GM23248 (cell line): ENCODE results near the gene CABP7.

Experiments used
- EZH2 ChIP-seq: fragments of 200-600 bp; sonication (generic); IDR thresholded peaks from 2 replicates; pipeline ENCODE4 v1.6.1; 2018; ENCODE audit warnings: antibody characterized with exemption, mild to moderate bottlenecking; ENCODE audit not compliant: insufficient read depth, poor library complexity, severe bottlenecking
- EZH2phosphoT487 ChIP-seq: fragments of 200-600 bp; sonication (generic); IDR thresholded peaks from 2 replicates; pipeline ENCODE4 v1.6.1; 2018; ENCODE audit warnings: antibody characterized with exemption, moderate library complexity, mild to moderate bottlenecking, low read depth; ENCODE audit not compliant: insufficient read depth

GRCh38 chr22:29715705-29716104 lies 4.1 kb upstream of the CABP7 start:
- TF ChIP-seq EZH2 (no peak), EZH2phosphoT487 (no peak)
